B cell (primary cell): ENCODE data around the gene EXD1. TPM values are rescaled to one million over a fixed set of nuclear protein-coding genes. Genes with fewer than 3 reads are reported as not detected.
A peak's percentile ranks its signal among the peaks of the same experiment; 100 is the strongest.

Source experiments
- ATAC-seq: fragments of 200-7000 bp; cut with Tn5 transposase; one replicate; pipeline ENCODE4 v1.10.0; 2021; ENCODE audit warnings: low read depth, mild to moderate bottlenecking, moderate number of reproducible peaks, moderate library complexity
- CTCF ChIA-PET: fragments of 350-600 bp; sonication (Branson Sonifier 250); formaldehyde crosslinking; loops from one replicate; lab custom pipeline; 2021; ENCODE audit warnings: antibody characterized with exemption, inconsistent platforms; lab: Charles Lee
- POLR2A ChIA-PET: fragments of 350-600 bp; sonication (Branson Sonifier 250); formaldehyde crosslinking; loops from one replicate; lab custom pipeline; 2021; ENCODE audit warnings: antibody characterized with exemption; lab: Charles Lee
- DNase-seq: peaks from one replicate; pipeline ENCODE4 v3.0.0; 2013
- H2AFZ ChIP-seq: 2 replicates; pipeline ENCODE4 v1.6.1; 2012; ENCODE audit warnings: mild to moderate bottlenecking, low read depth, low read length; ENCODE audit not compliant: insufficient read depth, poor library complexity, severe bottlenecking
- H3K27ac ChIP-seq, 2 donors: 1 replicate in 1 of 2; 2 replicates in 1 of 2; pipeline ENCODE4 v1.5.1; 2012 to 2013; ENCODE audit warnings: low read length in 2 of 2, mild to moderate bottlenecking in 2 of 2, moderate library complexity in 1 of 2
- H3K27me3 ChIP-seq, 4 experiments: fragments of 200-600 bp in 1 of 4; sonication (generic) in 1 of 4; replicated peaks in 1 of 4; 1 replicate in 2 of 4; 2 replicates in 2 of 4; pipeline versions ENCODE4 v1.6.1 to v1.7.0; 2013 to 2016; ENCODE audit warnings: low read length in 3 of 4, mild to moderate bottlenecking in 2 of 4, mixed read lengths in 1 of 4, moderate library complexity in 1 of 4; ENCODE audit not compliant: insufficient read depth in 4 of 4, control insufficient read depth in 3 of 4; ENCODE audit errors: control extremely low read depth in 1 of 4
- H3K36me3 ChIP-seq, 2 experiments: replicated peaks in 1 of 2; 1 replicate in 1 of 2; 2 replicates in 1 of 2; pipeline versions ENCODE4 v1.6.1 to v1.7.1; 2013; ENCODE audit warnings: low read length in 1 of 2; ENCODE audit not compliant: insufficient read depth in 2 of 2, control insufficient read depth in 1 of 2; ENCODE audit errors: control extremely low read depth in 1 of 2, extremely low read depth in 1 of 2
- H3K4me1 ChIP-seq, 2 donors: fragments of 200-600 bp in 1 of 2; sonication (generic) in 1 of 2; 1 replicate in 1 of 2; 2 replicates in 1 of 2; pipeline versions ENCODE4 v1.5.1 to v1.6.1; 2013 to 2017; ENCODE audit warnings: low read length in 2 of 2; ENCODE audit not compliant: control insufficient read depth in 2 of 2, insufficient read depth in 2 of 2
- H3K4me2 ChIP-seq: replicated peaks from 2 replicates; pipeline ENCODE3; 2012; ENCODE audit warnings: mild to moderate bottlenecking, low read depth, low read length; ENCODE audit not compliant: poor library complexity, severe bottlenecking
- H3K4me3 ChIP-seq, 5 experiments: fragments of 200-600 bp in 1 of 5; sonication (generic) in 1 of 5; 1 replicate in 3 of 5; 2 replicates in 2 of 5; pipeline versions ENCODE4 v1.5.1 to v1.7.0; 2011 to 2016; ENCODE audit warnings: low read length in 4 of 5, mild to moderate bottlenecking in 4 of 5, low read depth in 2 of 5, control low read depth in 1 of 5, moderate library complexity in 1 of 5; ENCODE audit not compliant: insufficient read depth in 1 of 5; ENCODE audit errors: control extremely low read depth in 1 of 5, extremely low read depth in 1 of 5
- H3K79me2 ChIP-seq: fragments of 200-600 bp; sonication (generic); one replicate; pipeline ENCODE4 v1.6.0; 2016; ENCODE audit warnings: low read length; ENCODE audit not compliant: control insufficient read depth, insufficient read depth
- H3K9ac ChIP-seq: fragments of 200-600 bp; sonication (generic); 2 replicates; pipeline ENCODE4 v1.6.1; 2017; ENCODE audit warnings: mild to moderate bottlenecking, low read length, moderate library complexity
- H3K9me3 ChIP-seq, 3 donors: one replicate each; pipeline versions ENCODE4 v1.6.1 to v1.7.1; 2013; ENCODE audit warnings: low read length in 2 of 3; ENCODE audit not compliant: control insufficient read depth in 2 of 3, insufficient read depth in 1 of 3; ENCODE audit errors: control extremely low read depth in 1 of 3
- H4K20me1 ChIP-seq: 2 replicates; pipeline ENCODE4 v1.6.0; 2012; ENCODE audit warnings: mild to moderate bottlenecking, low read length; ENCODE audit not compliant: insufficient read depth, control insufficient read depth, poor library complexity, severe bottlenecking
- H3K27ac Mint-ChIP-seq: one replicate; pipeline ENCODE4 v1.8.0; 2021; ENCODE audit warnings: mixed read lengths
- H3K27me3 Mint-ChIP-seq: one replicate; pipeline ENCODE4 v1.8.0; 2021; ENCODE audit warnings: mixed read lengths
- H3K4me1 Mint-ChIP-seq: one replicate; pipeline ENCODE4 v1.8.0; 2021; ENCODE audit warnings: mixed read lengths
- H3K4me3 Mint-ChIP-seq: one replicate; pipeline ENCODE4 v1.8.0; 2021; ENCODE audit warnings: mixed read lengths
- H3K9me3 Mint-ChIP-seq: one replicate; pipeline ENCODE4 v1.8.0; 2022; ENCODE audit warnings: mixed read lengths; ENCODE audit not compliant: insufficient read depth
- CTCF ChIP-seq: fragments of 200-600 bp; IDR thresholded peaks from one replicate; pipeline ENCODE4 v1.8.0; 2022; ENCODE audit warnings: antibody characterized with exemption, mild to moderate bottlenecking
- EZH2 ChIP-seq: IDR thresholded peaks from 2 replicates; pipeline ENCODE4 v1.6.1; 2012; ENCODE audit warnings: borderline replicate concordance, low read depth, mild to moderate bottlenecking, moderate library complexity, low read length; ENCODE audit not compliant: insufficient read depth, poor library complexity, severe bottlenecking
- WGBS: methylation state at CpG from one replicate; pipeline ENCODE4 v1.1.5; 2013; ENCODE audit warnings: missing lambda C conversion rate; ENCODE audit not compliant: insufficient coverage; 5-methylcytosine and 5-hydroxymethylcytosine counted together
- intact Hi-C: fragments of 100-400 bp; cut with micrococcal nuclease; formaldehyde crosslinking; loops from one replicate; pipeline ENCODE4 v1.10.0; 2022
- polyA plus RNA-seq: library from polyadenylated mRNA; depleted of rRNA; stranded (reverse); fragments of >200 nt; gene quantifications from 2 replicates; pipeline ENCODE4 v1.2.3, GENCODE V29; 2012
- total RNA-seq, 2 donors: library from RNA; stranded (reverse); fragments of 120-200 nt in 1 of 2; gene quantifications; 1 replicate in 1 of 2; 2 replicates in 1 of 2; pipeline versions ENCODE4 v1.2.3 to v1.2.4, GENCODE V29; 2013 to 2022

EXD1 gene
- total and polyA plus RNA-seq, 2 donors (not counting 1 experiment from before 2014, with no cell fraction given), result not detected

DNA sequence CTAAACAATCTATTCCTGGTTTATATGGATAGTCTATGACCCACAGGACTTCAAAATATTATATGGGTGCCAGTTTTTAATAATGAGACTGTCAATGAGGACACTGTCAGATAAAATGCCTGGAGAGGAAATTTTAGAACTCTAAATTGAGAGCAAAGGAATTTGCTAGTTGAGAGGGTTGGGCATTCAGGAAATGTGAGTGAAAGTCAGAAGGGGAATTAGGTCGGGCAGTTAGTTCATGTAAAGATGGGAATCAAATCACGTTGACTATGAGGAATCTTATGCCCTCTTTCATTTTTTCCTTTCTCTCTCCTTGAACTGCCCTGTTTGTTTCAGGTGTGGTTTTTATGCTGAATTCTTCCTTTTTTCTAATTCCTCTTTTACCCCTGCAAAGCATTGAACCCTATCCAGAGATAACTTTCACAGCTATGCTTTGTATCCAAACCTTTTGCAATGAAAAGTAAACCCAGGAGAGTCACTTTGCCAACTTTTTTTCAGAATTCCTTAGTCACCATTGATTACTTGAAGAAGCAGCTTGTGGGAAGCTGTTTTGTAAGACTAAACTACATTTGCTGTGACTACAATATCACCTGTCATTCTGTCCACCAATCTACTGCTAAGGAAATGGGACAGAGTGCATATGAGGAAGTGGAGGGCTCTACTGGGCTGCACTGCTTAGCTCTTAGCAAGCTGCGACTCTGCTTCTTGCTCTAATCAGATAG, 28.4 kb upstream of the EXD1 start:
- Mint-ChIP-seq H3K4me1 (peaks cover 28% of the 10 kb centered on the region), H3K27ac (peak overlapping the region; percentile 33), H3K27me3 (no peaks in the 10 kb centered on the region), H3K4me3 (peak overlapping the region; percentile 40), H3K9me3 (no peaks in the 10 kb centered on the region)
- ChIA-PET CTCF (interaction anchor here (0.6 to 1.0 kb wide), 3 partner anchors 28 to 1312 kb away, joined by 3 to 4 read pairs (median 4); partner anchors contain the start of gene CHP1), POLR2A (interaction anchor here (0.5 kb wide), 1 partner anchor 45 kb away, joined by 3 read pairs; no protein-coding TSS in a partner anchor)
- TF ChIP-seq EZH2 (no peak), CTCF (no peak)
- peaks cover 0 to 9% of the 10 kb centered on the region in 2 experiments for H3K36me3 ChIP-seq
- H3K27ac ChIP-seq, result peak overlapping the region; percentile 26 to 59
- peak overlapping the region in 2 of 5 experiments; percentile 12 to 13 for H3K4me3 ChIP-seq
- peak overlapping the region; percentile 19 for H3K9ac ChIP-seq
- H3K27me3 ChIP-seq, result no peaks in the 10 kb centered on the region
- intact Hi-C loops, result loop anchor here (1.0 to 2.0 kb wide), 2 partner anchors 28 to 32 kb away; partner anchors contain the start of gene CHP1
- H3K9me3 ChIP-seq, result no peaks in the 10 kb centered on the region
- peak; percentile 96 for ATAC-seq
- DNase-seq, result peak; percentile 73
- H3K4me2 ChIP-seq, result peak overlapping the region; percentile 56
- no CpG with 5 or more reads among the region's 3 CpGs for WGBS
- H3K79me2 ChIP-seq, result no peaks in the 10 kb centered on the region
- no peaks in the 10 kb centered on the region for H4K20me1 ChIP-seq
- H2AFZ ChIP-seq, result peak overlapping the region; percentile 17
- H3K4me1 ChIP-seq, result peaks cover 23 to 35% of the 10 kb centered on the region in 2 donors

DNA sequence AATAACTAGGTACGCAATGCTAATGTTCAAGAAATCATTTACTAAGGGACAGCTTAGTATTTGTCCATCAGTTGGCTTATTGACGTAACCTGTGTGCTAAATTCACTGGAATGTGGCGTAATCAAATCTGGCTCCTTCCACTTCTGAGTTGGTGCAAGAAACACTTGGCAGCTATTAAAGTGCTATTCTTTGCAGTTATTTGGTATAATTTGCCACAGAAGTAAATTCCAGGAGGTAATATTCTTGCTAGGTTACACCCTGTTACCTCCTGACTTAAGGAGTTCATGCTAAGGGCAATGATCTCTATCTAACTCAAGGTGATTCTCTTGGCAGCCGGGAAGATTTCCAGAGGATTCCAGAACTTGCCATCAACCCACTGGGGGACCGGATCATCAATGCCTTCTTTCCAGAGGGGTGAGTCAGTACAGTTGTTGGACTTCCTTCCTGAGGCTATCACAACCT, 26.1 kb upstream of the EXD1 start:
- H3K4me1 Mint-ChIP-seq, result peaks cover 28% of the 10 kb centered on the region
- no peak overlapping the region for H3K4me3 Mint-ChIP-seq
- no peaks in the 10 kb centered on the region for H3K9me3 ChIP-seq
- peaks cover 26 to 37% of the 10 kb centered on the region in 2 donors for H3K4me1 ChIP-seq
- WGBS, result 100% methylated on average over 2 of the region's 5 CpGs
- ATAC-seq (no peak), DNase-seq (no peak)
- H3K27ac ChIP-seq, result no peak overlapping the region
- H3K36me3 ChIP-seq, result no peaks in the 10 kb centered on the region
- H3K27me3 Mint-ChIP-seq, result no peaks in the 10 kb centered on the region
- no peaks in the 10 kb centered on the region for H3K79me2 ChIP-seq
- intact Hi-C loops, result no loop called here
- no peak for TF ChIP-seq CTCF
- TF ChIP-seq EZH2, result no peak
- H4K20me1 ChIP-seq, result no peaks in the 10 kb centered on the region
- H2AFZ ChIP-seq, result no peak overlapping the region
- H3K9me3 Mint-ChIP-seq, result no peaks in the 10 kb centered on the region
- H3K4me2 ChIP-seq, result no peak overlapping the region
- no peaks in the 10 kb centered on the region for H3K27me3 ChIP-seq
- ChIA-PET POLR2A (no interaction called here), CTCF (no interaction called here)
- no peak overlapping the region for H3K9ac ChIP-seq
- no peak overlapping the region for H3K27ac Mint-ChIP-seq
- H3K4me3 ChIP-seq, result no peak overlapping the region
